Measurements from ENCODE around the gene UTP25. TPM values are rescaled to one million over a fixed set of nuclear protein-coding genes. Genes with fewer than 3 reads are reported as not detected.
A peak's percentile ranks its signal among the peaks of the same experiment; 100 is the strongest.

UTP25 gene
- total RNA-seq, 4 donors from 2014 or later, result 9.9 to 12.9 (median 11.1) TPM

- DNase-seq (ENCODE audit: low spot score in 2 of 2), result no peak
- WGBS, 2 donors, result 51 to 70% methylated on average over 4 of the region's 4 CpGs
- intact Hi-C loops (cut with DNase I; ENCODE audit: low total_unique reads), result no loop called here
- no peak for TF ChIP-seq CTCF (IDR thresholded peaks at IDR 0.05)
- TF ChIP-seq POLR2A (IDR thresholded peaks at IDR 0.05), result no peak
- no peak overlapping the region for H3K4me3 ChIP-seq (ENCODE audit: low read depth, poor library complexity, severe bottlenecking)
Measured at GRCh38 chr1:209809611-209810010, 18.2 kb upstream of the UTP25 start.

GRCh38 chr1:209810783-209811182 is 17.0 kb upstream of the UTP25 start:
- WGBS, 2 donors, result 87 to 89% methylated on average over 5 of the region's 5 CpGs
- TF ChIP-seq CTCF (IDR thresholded peaks at IDR 0.05), result no peak
- TF ChIP-seq POLR2A (IDR thresholded peaks at IDR 0.05), result no peak
- DNase-seq (ENCODE audit: low spot score in 2 of 2), result no peak
- intact Hi-C loops (cut with DNase I; ENCODE audit: low total_unique reads), result no loop called here
- no peak overlapping the region for H3K4me3 ChIP-seq (ENCODE audit: low read depth, poor library complexity, severe bottlenecking)

- no peak for DNase-seq (ENCODE audit: low spot score in 2 of 2)
- intact Hi-C loops (cut with DNase I; ENCODE audit: low total_unique reads), result no loop called here
- 82 to 87% methylated on average over 4 of the region's 4 CpGs for WGBS, 2 donors
- TF ChIP-seq POLR2A (IDR thresholded peaks at IDR 0.05) (no peak), CTCF (IDR thresholded peaks at IDR 0.05) (no peak)
- no peak overlapping the region for H3K4me3 ChIP-seq (ENCODE audit: low read depth, poor library complexity, severe bottlenecking)
Measured at GRCh38 chr1:209813902-209814301, 13.9 kb upstream of the UTP25 start.

GRCh38 chr1:209815490-209815889 is 12.3 kb upstream of the UTP25 start:
- 39 to 40% methylated on average over 3 of the region's 3 CpGs for WGBS, 2 donors
- H3K4me3 ChIP-seq (ENCODE audit: low read depth, poor library complexity, severe bottlenecking), result no peak overlapping the region
- no peak for DNase-seq (ENCODE audit: low spot score in 2 of 2)
- intact Hi-C loops (cut with DNase I; ENCODE audit: low total_unique reads), result no loop called here
- TF ChIP-seq POLR2A (IDR thresholded peaks at IDR 0.05) (no peak), CTCF (IDR thresholded peaks at IDR 0.05) (no peak)

- no peak for TF ChIP-seq CTCF (IDR thresholded peaks at IDR 0.05)
- TF ChIP-seq POLR2A (IDR thresholded peaks at IDR 0.05), result no peak
- intact Hi-C loops (cut with DNase I; ENCODE audit: low total_unique reads), result no loop called here
- H3K4me3 ChIP-seq (ENCODE audit: low read depth, poor library complexity, severe bottlenecking), result no peak overlapping the region
- DNase-seq (ENCODE audit: low spot score in 2 of 2), result peak; percentile 85 to 88
- 30 to 53% methylated on average over 6 of the region's 6 CpGs for WGBS, 2 donors
Measured at GRCh38 chr1:209815931-209816341, 11.8 kb upstream of the UTP25 start.

- WGBS, 2 donors, result 60 to 63% methylated on average over 3 of the region's 3 CpGs
- TF ChIP-seq CTCF (IDR thresholded peaks at IDR 0.05) (no peak), POLR2A (IDR thresholded peaks at IDR 0.05) (no peak)
- no peak overlapping the region for H3K4me3 ChIP-seq (ENCODE audit: low read depth, poor library complexity, severe bottlenecking)
- no peak for DNase-seq (ENCODE audit: low spot score in 2 of 2)
- intact Hi-C loops (cut with DNase I; ENCODE audit: low total_unique reads), result no loop called here
Measured at GRCh38 chr1:209816923-209817322, 10.8 kb upstream of the UTP25 start.
